SK-N-SH (cell line): Measurements from ENCODE around the gene ITGA4. TPM values are rescaled to one million over a fixed set of nuclear protein-coding genes. Genes with fewer than 3 reads are reported as not detected.

ENCODE experiments used
- CTCF ChIA-PET: fragments of 300-600, 350-600 bp; formaldehyde crosslinking; extraction: SDS; loops from one replicate; lab custom pipeline; 2021; lab: Yijun Ruan, JAX
- POLR2A ChIA-PET: fragments of 350-600 bp; sonication (Branson Sonifier 250); formaldehyde crosslinking; extraction: SDS; loops from one replicate; lab custom pipeline; 2020; ENCODE audit warnings: antibody characterized with exemption, inconsistent platforms; lab: Yijun Ruan, JAX
- DNase-seq: peaks from one replicate; pipeline ENCODE4 v3.0.0; 2012
- H2AFZ ChIP-seq: fragments of 200-600 bp; sonication (generic); 2 replicates; pipeline ENCODE4 v1.8.1; 2016; ENCODE audit warnings: antibody characterized with exemption, mild to moderate bottlenecking, low read depth
- H3F3A ChIP-seq: fragments of 200-600 bp; sonication (generic); replicated peaks from 2 replicates; pipeline ENCODE3; 2016; ENCODE audit warnings: antibody characterized with exemption, mild to moderate bottlenecking; ENCODE audit not compliant: insufficient read depth
- H3K27ac ChIP-seq, 2 experiments: fragments of 200-500 bp in 1 of 2; fragments of 200-600 bp in 1 of 2; sonication (Bioruptor generic) in 1 of 2; sonication (generic), shearing (Covaris generic) in 1 of 2; 2 replicates each; pipeline versions ENCODE4 v1.5.1 to v1.6.1; 2014 to 2016; ENCODE audit warnings: low read depth in 2 of 2, inconsistent platforms in 1 of 2, low read length in 1 of 2, mild to moderate bottlenecking in 1 of 2, mixed read lengths in 1 of 2
- H3K27me3 ChIP-seq: fragments of 200-600 bp; sonication (generic), shearing (Covaris generic); 2 replicates; pipeline ENCODE4 v1.6.1; 2016; ENCODE audit warnings: mixed run types; ENCODE audit not compliant: insufficient read depth
- H3K36me3 ChIP-seq, 2 experiments: fragments of 200-500 bp in 1 of 2; fragments of 200-600 bp in 1 of 2; sonication (Bioruptor generic) in 1 of 2; sonication (generic) in 1 of 2; replicated peaks in 1 of 2; 2 replicates each; pipeline versions ENCODE3 to v1.5.1; 2014 to 2016; ENCODE audit warnings: low read length in 1 of 2, mild to moderate bottlenecking in 1 of 2; ENCODE audit not compliant: insufficient read depth in 2 of 2, control insufficient read depth in 1 of 2
- H3K4me1 ChIP-seq, 2 experiments: fragments of 200-500 bp in 1 of 2; fragments of 200-600 bp in 1 of 2; sonication (Bioruptor generic) in 1 of 2; sonication (generic), shearing (Covaris generic) in 1 of 2; 2 replicates each; pipeline versions ENCODE4 v1.5.1 to v1.6.1; 2014 to 2016; ENCODE audit warnings: low read depth in 1 of 2, low read length in 1 of 2, mixed run types in 1 of 2; ENCODE audit not compliant: insufficient read depth in 2 of 2, control insufficient read depth in 1 of 2
- H3K4me2 ChIP-seq: fragments of 200-600 bp; sonication (generic), shearing (Covaris generic); 2 replicates; pipeline ENCODE4 v1.6.1; 2017; ENCODE audit warnings: mixed run types
- H3K4me3 ChIP-seq, 2 experiments: fragments of 200-500 bp in 1 of 2; fragments of 200-600 bp in 1 of 2; sonication (Bioruptor generic) in 1 of 2; sonication (generic), shearing (Covaris generic) in 1 of 2; 2 replicates each; pipeline versions ENCODE4 v1.5.1 to v1.8.1; 2014 to 2016; ENCODE audit warnings: low read depth in 2 of 2, inconsistent platforms in 1 of 2, low read length in 1 of 2, mild to moderate bottlenecking in 1 of 2, mixed read lengths in 1 of 2, moderate library complexity in 1 of 2
- H3K79me2 ChIP-seq: fragments of 200-600 bp; sonication (generic); 2 replicates; pipeline ENCODE4 v1.8.1; 2017; ENCODE audit warnings: mild to moderate bottlenecking; ENCODE audit not compliant: insufficient read depth
- H3K9ac ChIP-seq: fragments of 200-600 bp; sonication (generic); 2 replicates; pipeline ENCODE4 v1.6.1; 2017; ENCODE audit warnings: mixed run types
- H3K9me2 ChIP-seq: fragments of 200-600 bp; sonication (generic); 2 replicates; pipeline ENCODE4 v1.6.1; 2017; ENCODE audit warnings: mixed run types
- H3K9me3 ChIP-seq: fragments of 200-600 bp; sonication (generic); 2 replicates; pipeline ENCODE4 v1.6.1; 2017; ENCODE audit warnings: mixed run types, mild to moderate bottlenecking, moderate library complexity
- H4K20me1 ChIP-seq: fragments of 200-600 bp; sonication (generic); 2 replicates; pipeline ENCODE4 v1.6.1; 2017; ENCODE audit warnings: mild to moderate bottlenecking, mixed run types; ENCODE audit not compliant: insufficient read depth
- CHD2 ChIP-seq: fragments of 150-350 bp; IDR thresholded peaks from 2 replicates; pipeline ENCODE4 v1.6.1; 2018; ENCODE audit warnings: low read length; ENCODE audit not compliant: partially characterized antibody
- ELF1 ChIP-seq: IDR thresholded peaks from 2 replicates; pipeline ENCODE4 v1.4.0; 2012
- EP300 ChIP-seq, 2 experiments: IDR thresholded peaks; 2 replicates each; pipeline versions ENCODE4 v1.4.0 to v1.6.1; 2012; ENCODE audit warnings: borderline replicate concordance in 1 of 2, low read depth in 1 of 2, low read length in 1 of 2
- EZH2phosphoT487 ChIP-seq: fragments of 200-600 bp; sonication (generic); IDR thresholded peaks from 2 replicates; pipeline ENCODE4 v1.6.1; 2017; ENCODE audit warnings: low read depth, mixed run types, mild to moderate bottlenecking, antibody characterized with exemption, moderate library complexity, borderline replicate concordance
- FOSL2 ChIP-seq: IDR thresholded peaks from 2 replicates; pipeline ENCODE4 v1.4.0; 2012; ENCODE audit warnings: low read depth, mild to moderate bottlenecking, moderate library complexity, borderline replicate concordance
- FOXM1 ChIP-seq: IDR thresholded peaks from 2 replicates; pipeline ENCODE4 v1.4.0; 2012; ENCODE audit warnings: low read depth, mild to moderate bottlenecking
- JUND ChIP-seq: IDR thresholded peaks from 2 replicates; pipeline ENCODE4 v1.4.0; 2012
- MEF2A ChIP-seq: IDR thresholded peaks from 2 replicates; pipeline ENCODE4 v1.4.0; 2012; ENCODE audit warnings: low read depth, borderline replicate concordance
- NRF1 ChIP-seq: IDR thresholded peaks from 2 replicates; pipeline ENCODE4 v1.6.1; 2012; ENCODE audit warnings: low read depth, mild to moderate bottlenecking, low read length
- RCOR1 ChIP-seq: fragments of 150-350 bp; IDR thresholded peaks from 2 replicates; pipeline ENCODE4 v1.6.1; 2017; ENCODE audit warnings: antibody characterized with exemption, low read length
- RFX5 ChIP-seq: IDR thresholded peaks from 2 replicates; pipeline ENCODE4 v1.6.1; 2012; ENCODE audit warnings: mild to moderate bottlenecking, improper control_type of control experiment, low read length
- RXRA ChIP-seq: IDR thresholded peaks from 2 replicates; pipeline ENCODE4 v1.4.0; 2012; ENCODE audit warnings: low read depth, mild to moderate bottlenecking, borderline replicate concordance
- TAF1 ChIP-seq: IDR thresholded peaks from 2 replicates; pipeline ENCODE4 v1.6.1; 2012; ENCODE audit warnings: low read depth, mild to moderate bottlenecking, low read length, moderate library complexity, borderline replicate concordance
- TEAD4 ChIP-seq: IDR thresholded peaks from 2 replicates; pipeline ENCODE4 v1.4.0; 2012; ENCODE audit warnings: mild to moderate bottlenecking, borderline replicate concordance; ENCODE audit not compliant: insufficient read depth
- USF1 ChIP-seq: IDR thresholded peaks from 2 replicates; pipeline ENCODE4 v1.4.0; 2012; ENCODE audit warnings: low read depth, borderline replicate concordance
- WGBS: methylation state at CpG from one replicate; pipeline ENCODE4 v1.1.6; 2017; ENCODE audit warnings: low lambda C conversion rate; 5-methylcytosine and 5-hydroxymethylcytosine counted together
- polyA plus RNA-seq, 3 experiments: library from polyadenylated mRNA; depleted of rRNA; stranded (reverse); fragments of >200 nt; gene quantifications; 2 replicates each; pipeline ENCODE4 v1.2.3, GENCODE V29; 2012

Gene ITGA4
- polyA plus RNA-seq, 1 of the 3 experiments (the other 2 are of a cell fraction): 10.5 TPM

GRCh38 chr2:181554061-181554830, 97.1 kb downstream of the ITGA4 start:
- Histone ChIP-seq H3K9me2 (no peaks in the 10 kb centered on the region), H3K4me3 (no peak overlapping the region), H3K9me3 (no peaks in the 10 kb centered on the region), H3K36me3 (no peaks in the 10 kb centered on the region), H4K20me1 (no peaks in the 10 kb centered on the region), H3K27ac (peak overlapping the region in 1 of 2 experiments; percentile 58; a peak in 2 of 4 replicates), H2AFZ (no peak overlapping the region), H3K79me2 (no peaks in the 10 kb centered on the region), H3K27me3 (no peaks in the 10 kb centered on the region), H3K4me2 (no peak overlapping the region), H3K4me1 (peaks cover 0 to 5% of the 10 kb centered on the region in 2 experiments; a peak in 2 of 4 replicates), H3K9ac (no peak overlapping the region), H3F3A (peaks cover 9% of the 10 kb centered on the region)
- POLR2A ChIA-PET: no interaction called here
- no peak for DNase-seq
- no peak for TF ChIP-seq RCOR1
- no peak for TF ChIP-seq EP300 (IDR thresholded peaks at IDR 0.05; ENCODE audit: borderline replicate concordance in 1 of 2, low read depth in 1 of 2, low read length in 1 of 2)
- TF ChIP-seq JUND: no peak
- CTCF ChIA-PET: interaction anchor here (0.8 to 0.9 kb wide), 2 partner anchors 8 to 161 kb away, joined by 3 read pairs; no protein-coding TSS in a partner anchor
- WGBS: 72% methylated on average over 2 of the region's 2 CpGs

GRCh38 chr2:181558371-181558770, 101.2 kb downstream of the ITGA4 start:
- H2AFZ ChIP-seq: no peak overlapping the region
- no peaks in the 10 kb centered on the region for H3K27me3 ChIP-seq
- no peaks in the 10 kb centered on the region for H3K79me2 ChIP-seq
- no peak for DNase-seq
- WGBS: 40% methylated on average over 2 of the region's 2 CpGs
- no peak overlapping the region for H3K27ac ChIP-seq
- no peak overlapping the region for H3K4me3 ChIP-seq
- H3K4me2 ChIP-seq: no peak overlapping the region
- no peaks in the 10 kb centered on the region for H3K9me3 ChIP-seq
- H3K36me3 ChIP-seq: no peaks in the 10 kb centered on the region
- no peaks in the 10 kb centered on the region for H3K9me2 ChIP-seq
- TF ChIP-seq FOXM1 (no peak), MEF2A (no peak), FOSL2 (no peak), TEAD4 (no peak), ELF1 (no peak), RFX5 (no peak), NRF1 (no peak), USF1 (no peak), TAF1 (no peak), EZH2phosphoT487 (no peak), CHD2 (no peak), RXRA (no peak)
- CTCF ChIA-PET: interaction anchor here (1.4 kb wide), 1 partner anchor 157 kb away, joined by 5 read pairs; no protein-coding TSS in a partner anchor
- no peak overlapping the region for H3K9ac ChIP-seq
- peaks cover 5% of the 10 kb centered on the region for H3F3A ChIP-seq
- no peaks in the 10 kb centered on the region; a peak in 1 of 4 replicates for H3K4me1 ChIP-seq
- no peaks in the 10 kb centered on the region for H4K20me1 ChIP-seq
- POLR2A ChIA-PET: no interaction called here
